PFSK-1 (cell line): ENCODE measurements around the gene CDAN1.

Source experiments
- FOXP2 ChIP-seq: optimal IDR thresholded peaks from 2 replicates; pipeline ENCODE3; 2011; ENCODE audit warnings: borderline replicate concordance, control low read depth, inconsistent platforms; ENCODE audit not compliant: insufficient read depth; ENCODE audit errors: extremely low read length, extremely low read depth
- POLR2AphosphoS5 ChIP-seq: IDR thresholded peaks from 2 replicates; pipeline ENCODE4 v1.6.1; 2012; ENCODE audit warnings: low read depth, mild to moderate bottlenecking, control low read depth, low read length, moderate library complexity
- SIN3A ChIP-seq: IDR thresholded peaks from 2 replicates; pipeline ENCODE4 v1.6.1; 2012; ENCODE audit warnings: mild to moderate bottlenecking, low read length, moderate library complexity, borderline replicate concordance; ENCODE audit not compliant: insufficient read depth
- TAF1 ChIP-seq: IDR thresholded peaks from 2 replicates; pipeline ENCODE4 v1.6.1; 2012; ENCODE audit warnings: low read length, control low read depth, borderline replicate concordance; ENCODE audit not compliant: insufficient read depth
- TF ChIP-seq, protein P1 (sequence below), 2 experiments: IDR thresholded peaks; 2 replicates each; pipeline versions ENCODE4 v1.6.1 to v1.8.0; 2011 to 2012; ENCODE audit warnings: low read depth in 2 of 2, low read length in 2 of 2, control low read depth in 1 of 2, inconsistent platforms in 1 of 2, mild to moderate bottlenecking in 1 of 2, moderate library complexity in 1 of 2; ENCODE audit not compliant: insufficient read depth in 1 of 2

DNA sequence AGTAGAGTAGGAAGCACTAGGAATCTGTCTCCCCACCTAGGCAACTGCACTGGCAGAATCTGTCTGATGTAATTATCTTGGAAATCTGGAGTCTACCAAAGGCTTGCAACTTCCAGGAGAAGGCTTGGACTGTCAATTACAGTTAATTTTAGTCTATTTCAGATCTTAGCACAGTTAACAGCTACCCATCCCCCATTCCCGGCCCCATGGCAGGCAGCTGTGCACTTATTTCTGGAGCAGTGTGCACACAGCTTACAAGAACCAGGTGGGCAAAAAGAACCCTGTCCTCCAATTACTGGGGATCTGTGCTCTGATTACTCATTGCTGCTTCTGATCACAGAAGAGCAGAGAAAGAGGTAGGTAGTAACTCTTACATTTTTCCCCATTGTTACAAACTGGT is 12.3 kb upstream of the CDAN1 start:
- TF ChIP-seq POLR2AphosphoS5 (no peak), TAF1 (no peak), SIN3A (no peak), FOXP2 (no peak)
- TF ChIP-seq, protein P1, sequence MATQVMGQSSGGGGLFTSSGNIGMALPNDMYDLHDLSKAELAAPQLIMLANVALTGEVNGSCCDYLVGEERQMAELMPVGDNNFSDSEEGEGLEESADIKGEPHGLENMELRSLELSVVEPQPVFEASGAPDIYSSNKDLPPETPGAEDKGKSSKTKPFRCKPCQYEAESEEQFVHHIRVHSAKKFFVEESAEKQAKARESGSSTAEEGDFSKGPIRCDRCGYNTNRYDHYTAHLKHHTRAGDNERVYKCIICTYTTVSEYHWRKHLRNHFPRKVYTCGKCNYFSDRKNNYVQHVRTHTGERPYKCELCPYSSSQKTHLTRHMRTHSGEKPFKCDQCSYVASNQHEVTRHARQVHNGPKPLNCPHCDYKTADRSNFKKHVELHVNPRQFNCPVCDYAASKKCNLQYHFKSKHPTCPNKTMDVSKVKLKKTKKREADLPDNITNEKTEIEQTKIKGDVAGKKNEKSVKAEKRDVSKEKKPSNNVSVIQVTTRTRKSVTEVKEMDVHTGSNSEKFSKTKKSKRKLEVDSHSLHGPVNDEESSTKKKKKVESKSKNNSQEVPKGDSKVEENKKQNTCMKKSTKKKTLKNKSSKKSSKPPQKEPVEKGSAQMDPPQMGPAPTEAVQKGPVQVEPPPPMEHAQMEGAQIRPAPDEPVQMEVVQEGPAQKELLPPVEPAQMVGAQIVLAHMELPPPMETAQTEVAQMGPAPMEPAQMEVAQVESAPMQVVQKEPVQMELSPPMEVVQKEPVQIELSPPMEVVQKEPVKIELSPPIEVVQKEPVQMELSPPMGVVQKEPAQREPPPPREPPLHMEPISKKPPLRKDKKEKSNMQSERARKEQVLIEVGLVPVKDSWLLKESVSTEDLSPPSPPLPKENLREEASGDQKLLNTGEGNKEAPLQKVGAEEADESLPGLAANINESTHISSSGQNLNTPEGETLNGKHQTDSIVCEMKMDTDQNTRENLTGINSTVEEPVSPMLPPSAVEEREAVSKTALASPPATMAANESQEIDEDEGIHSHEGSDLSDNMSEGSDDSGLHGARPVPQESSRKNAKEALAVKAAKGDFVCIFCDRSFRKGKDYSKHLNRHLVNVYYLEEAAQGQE (IDR thresholded peaks at IDR 0.05; ENCODE audit: insufficient read depth in 1 of 2, low read depth in 2 of 2, low read length in 2 of 2): no peak
